OCI-LY7 (cell line): Measurements from ENCODE around the gene UBN1.

Experiments
- CTCF ChIP-seq: fragments of 200-600 bp; sonication (generic); conservative IDR thresholded peaks from 2 replicates; pipeline ENCODE4 v1.5.1; 2014; ENCODE audit warnings: mild to moderate bottlenecking, antibody characterized with exemption, low read length, moderate library complexity, mixed read lengths
- EZH2phosphoT487 ChIP-seq: fragments of 200-600 bp; sonication (generic); IDR thresholded peaks from 2 replicates; pipeline ENCODE4 v1.6.1; 2018; ENCODE audit warnings: low read depth, borderline replicate concordance, mild to moderate bottlenecking, mixed run types, antibody characterized with exemption, low read length, moderate library complexity, mixed read lengths

GRCh38 chr16:4865231-4865860, 18.1 kb downstream of the UBN1 start:
- TF ChIP-seq CTCF (no peak), EZH2phosphoT487 (no peak)
